ENCODE data around the gene NLRC5. TPM values are rescaled to one million over a fixed set of nuclear protein-coding genes. Genes with fewer than 3 reads are reported as not detected.

NLRC5 gene
- total and polyA plus RNA-seq, 9 of the 15 experiments (the other 6 are each of a cell fraction or from before 2014, with no cell fraction given), result 0.59 to 0.71 TPM; not detected in 7

GRCh38 chr16:56950881-56951771 lies 38.2 kb upstream of the NLRC5 start (continued):
- no peak for TF ChIP-seq RBM39 (optimal IDR thresholded peaks at IDR 0.05; ENCODE audit: low read depth, low read length)
- TF ChIP-seq BRF2 (IDR thresholded peaks at IDR 0.05; ENCODE audit: borderline replicate concordance, insufficient read depth, insufficient read length), result no peak
- TF ChIP-seq RCOR1 (IDR thresholded peaks at IDR 0.05; ENCODE audit: borderline replicate concordance in 1 of 2, low read depth in 2 of 2, low read length in 2 of 2), result peak in 1 of 2 experiments; percentile 35; a peak in 1 of 4 replicates
- TF ChIP-seq ZNF707 (CRISPR knock-in tag; conservative IDR thresholded peaks at IDR 0.05), result no peak

GRCh38 chr16:56953006-56953405 lies 36.4 kb upstream of the NLRC5 start:
- Histone ChIP-seq H3K4me1 (replicated peaks in 1 of 2; ENCODE audit: control insufficient read depth in 2 of 2, insufficient read depth in 2 of 2, low read length in 2 of 2) (no peaks in the 10 kb centered on the region), H3K9me1 (ENCODE audit: control insufficient read depth, insufficient read depth, low read length) (no peaks in the 10 kb centered on the region), H3K4me2 (ENCODE audit: insufficient read depth, low read length) (no peak overlapping the region), H3K79me2 (ENCODE audit: control insufficient read depth, insufficient read depth, low read length) (no peaks in the 10 kb centered on the region), H4K20me1 (replicated peaks; ENCODE audit: control insufficient read depth, insufficient read depth, low read length) (no peaks in the 10 kb centered on the region), H2AFZ (ENCODE audit: low read depth, low read length) (no peak overlapping the region), H3K4me3 (no peak overlapping the region), H3K27ac (ENCODE audit: extremely low read depth, low read depth, low read length) (no peak overlapping the region), H3K9ac (ENCODE audit: insufficient read depth in 1 of 2, low read depth in 2 of 2, low read length in 2 of 2) (no peak overlapping the region), H3K9me3 (replicated peaks; ENCODE audit: control insufficient read depth, insufficient read depth, low read depth, low read length) (0 out of 2 replicates have a peak, but pooled peaks cover 1% of the 10 kb centered on the region), H3K36me3 (ENCODE audit: control insufficient read depth, insufficient read depth, low read length) (no peaks in the 10 kb centered on the region), H3K27me3 (ENCODE audit: control insufficient read depth in 2 of 2, insufficient read depth in 2 of 2, low read length in 2 of 2) (peaks cover 4 to 7% of the 10 kb centered on the region in 2 experiments; a peak in 4 of 5 replicates)
- 27% methylated on average over 6 of the region's 6 CpGs for WGBS (ENCODE audit: insufficient coverage, low coverage, missing lambda C conversion rate)
- TF ChIP-seq USF1 (CRISPR knock-in tag; IDR thresholded peaks at IDR 0.05) (no peak), FOXJ2 (tag; IDR thresholded peaks at IDR 0.05) (no peak), JUN (IDR thresholded peaks at IDR 0.05; ENCODE audit: borderline replicate concordance, low read depth, low read length) (no peak), JUN (CRISPR knock-in tag; IDR thresholded peaks at IDR 0.05; ENCODE audit: borderline replicate concordance) (no peak), ZBTB7A (IDR thresholded peaks at IDR 0.05; ENCODE audit: borderline replicate concordance, control insufficient read depth, low read depth, low read length) (no peak), SMC3 (conservative IDR thresholded peaks at IDR 0.05; ENCODE audit: insufficient read depth, low read depth, low read length) (no peak)
- POLR2A ChIA-PET, result interaction anchor here (0.5 to 2.6 kb wide), 3 partner anchors 11 to 1287 kb away, joined by 3 to 10 read pairs (median 8); no protein-coding TSS in a partner anchor
- BruUV-seq (replicated peaks), result no TSS peak
- CTCF ChIA-PET (ENCODE audit: low intra/inter-chr PET ratio), result no interaction called here
- no peak for ATAC-seq
- intact Hi-C loops (cut with micrococcal nuclease) (no loop called here), in situ Hi-C loops (cut with MboI) (loop anchor here (5.0 kb wide), 1 partner anchor 86 kb away; the partner anchor contains the start of gene SLC12A3)
- no peak for DNase-seq (ENCODE audit: extremely low read depth in 1 of 4, low spot score in 3 of 4)
- no peak for FAIRE-seq
